ENCODE data around the gene APOL2. TPM values are rescaled to one million over a fixed set of nuclear protein-coding genes. Genes with fewer than 3 reads are reported as not detected.
"Not testable (repeated sequence)": the region's sequence is repeated elsewhere in the genome, so short reads cannot be mapped to it uniquely, and the experiment has no call there.

Gene APOL2
- total RNA-seq, 1 donor from 2014 or later, result 7.1 TPM

DNA sequence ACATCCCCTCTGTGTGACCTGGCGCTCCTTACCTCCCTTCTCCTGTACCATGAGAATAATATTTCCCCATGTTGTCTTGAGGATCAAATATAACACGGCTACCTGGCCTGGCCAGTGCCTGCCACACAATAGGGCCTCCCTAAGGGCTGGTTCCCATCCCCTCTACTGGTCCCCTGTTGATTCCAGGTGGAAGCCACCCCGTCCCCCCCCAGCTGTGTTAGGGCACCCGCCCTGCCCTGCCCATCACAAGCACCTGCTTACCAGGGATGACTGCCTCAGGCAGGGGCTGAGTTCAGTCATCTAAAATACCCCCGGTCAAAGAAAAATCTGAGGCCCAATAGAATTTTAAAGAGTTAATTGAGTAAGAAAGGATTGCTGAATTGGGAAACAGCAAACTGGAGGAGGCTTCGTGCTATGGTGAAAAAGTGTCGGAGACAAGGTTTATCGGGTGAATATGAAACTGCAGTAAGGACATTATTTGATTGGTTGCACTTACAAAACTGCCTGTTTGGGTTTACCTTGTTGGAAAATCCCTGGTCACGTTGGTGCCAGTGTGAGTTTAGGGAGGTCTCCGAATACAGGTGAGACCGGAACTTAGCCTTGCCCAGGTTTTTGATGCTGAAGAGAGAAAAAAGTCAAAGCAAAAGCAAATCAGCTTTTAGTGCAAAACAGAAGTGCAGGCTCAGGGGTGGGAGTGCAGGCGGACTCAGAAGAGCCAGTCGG, 18.8 kb upstream of the APOL2 start:
- Histone ChIP-seq H3K27me3 (ENCODE audit: control insufficient read depth, insufficient read depth, low read length) (no peaks in the 10 kb centered on the region), H3K36me3 (ENCODE audit: control insufficient read depth, insufficient read depth, low read length) (no peaks in the 10 kb centered on the region), H3K4me3 (ENCODE audit: low read depth, low read length) (no peak overlapping the region)
- TF ChIP-seq, protein P1, sequence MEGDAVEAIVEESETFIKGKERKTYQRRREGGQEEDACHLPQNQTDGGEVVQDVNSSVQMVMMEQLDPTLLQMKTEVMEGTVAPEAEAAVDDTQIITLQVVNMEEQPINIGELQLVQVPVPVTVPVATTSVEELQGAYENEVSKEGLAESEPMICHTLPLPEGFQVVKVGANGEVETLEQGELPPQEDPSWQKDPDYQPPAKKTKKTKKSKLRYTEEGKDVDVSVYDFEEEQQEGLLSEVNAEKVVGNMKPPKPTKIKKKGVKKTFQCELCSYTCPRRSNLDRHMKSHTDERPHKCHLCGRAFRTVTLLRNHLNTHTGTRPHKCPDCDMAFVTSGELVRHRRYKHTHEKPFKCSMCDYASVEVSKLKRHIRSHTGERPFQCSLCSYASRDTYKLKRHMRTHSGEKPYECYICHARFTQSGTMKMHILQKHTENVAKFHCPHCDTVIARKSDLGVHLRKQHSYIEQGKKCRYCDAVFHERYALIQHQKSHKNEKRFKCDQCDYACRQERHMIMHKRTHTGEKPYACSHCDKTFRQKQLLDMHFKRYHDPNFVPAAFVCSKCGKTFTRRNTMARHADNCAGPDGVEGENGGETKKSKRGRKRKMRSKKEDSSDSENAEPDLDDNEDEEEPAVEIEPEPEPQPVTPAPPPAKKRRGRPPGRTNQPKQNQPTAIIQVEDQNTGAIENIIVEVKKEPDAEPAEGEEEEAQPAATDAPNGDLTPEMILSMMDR (IDR thresholded peaks at IDR 0.05; ENCODE audit: insufficient read depth, low read length, severe bottlenecking), result no peak
- no peak for DNase-seq (ENCODE audit: low read depth)
- FAIRE-seq, result no peak

DNA sequence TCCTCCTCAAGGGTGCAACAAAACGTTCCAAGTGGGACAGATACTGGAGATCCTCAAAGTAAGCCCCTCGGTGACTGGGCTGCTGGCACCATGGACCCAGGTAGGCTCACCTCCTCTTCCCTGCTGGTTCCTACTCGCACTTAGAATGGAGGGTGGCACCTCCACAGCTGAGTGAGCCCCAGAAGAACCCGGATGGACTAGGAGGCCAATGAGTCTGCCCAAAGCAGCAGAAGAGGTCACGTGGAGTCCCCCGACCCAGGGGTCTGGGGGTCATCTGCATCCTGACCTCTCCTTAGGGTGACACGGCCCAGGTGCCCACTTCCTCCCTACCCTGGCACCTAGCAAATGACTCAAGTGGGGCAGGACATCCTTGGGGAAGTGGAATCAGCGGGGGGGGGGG, 18.0 kb upstream of the APOL2 start:
- no peaks in the 10 kb centered on the region for H3K36me3 ChIP-seq (ENCODE audit: control insufficient read depth, insufficient read depth, low read length)
- TF ChIP-seq, protein P1 (IDR thresholded peaks at IDR 0.05; ENCODE audit: insufficient read depth, low read length, severe bottlenecking), result no peak
- FAIRE-seq (no peak), DNase-seq (ENCODE audit: low read depth) (no peak)
- no peak overlapping the region for H3K4me3 ChIP-seq (ENCODE audit: low read depth, low read length)
- H3K27me3 ChIP-seq (ENCODE audit: control insufficient read depth, insufficient read depth, low read length), result no peaks in the 10 kb centered on the region

DNA sequence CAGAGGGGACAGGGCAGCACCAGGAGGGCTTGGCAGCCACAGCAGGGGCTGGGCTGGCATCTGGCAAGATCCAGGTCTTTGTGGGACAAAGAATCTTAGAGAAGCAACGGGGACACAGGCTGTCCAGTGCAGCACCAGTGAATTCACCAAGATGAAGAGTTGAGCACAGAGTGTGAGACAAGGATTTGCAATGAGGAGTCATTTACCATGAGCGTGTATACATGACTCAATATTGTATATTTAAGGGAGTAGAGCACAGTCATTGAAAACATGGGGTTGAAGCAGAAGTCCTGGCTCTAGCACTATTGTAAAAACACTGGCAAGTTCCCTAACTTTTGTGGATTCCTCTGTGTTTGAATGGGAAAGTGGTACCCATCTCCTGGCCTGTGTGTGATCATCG, 17.2 kb upstream of the APOL2 start:
- H3K36me3 ChIP-seq (ENCODE audit: control insufficient read depth, insufficient read depth, low read length), result no peaks in the 10 kb centered on the region
- no peak for FAIRE-seq
- H3K4me3 ChIP-seq (ENCODE audit: low read depth, low read length), result no peak overlapping the region
- no peak for DNase-seq (ENCODE audit: low read depth)
- TF ChIP-seq, protein P1 (IDR thresholded peaks at IDR 0.05; ENCODE audit: insufficient read depth, low read length, severe bottlenecking), result no peak
- H3K27me3 ChIP-seq (ENCODE audit: control insufficient read depth, insufficient read depth, low read length), result no peaks in the 10 kb centered on the region

DNA sequence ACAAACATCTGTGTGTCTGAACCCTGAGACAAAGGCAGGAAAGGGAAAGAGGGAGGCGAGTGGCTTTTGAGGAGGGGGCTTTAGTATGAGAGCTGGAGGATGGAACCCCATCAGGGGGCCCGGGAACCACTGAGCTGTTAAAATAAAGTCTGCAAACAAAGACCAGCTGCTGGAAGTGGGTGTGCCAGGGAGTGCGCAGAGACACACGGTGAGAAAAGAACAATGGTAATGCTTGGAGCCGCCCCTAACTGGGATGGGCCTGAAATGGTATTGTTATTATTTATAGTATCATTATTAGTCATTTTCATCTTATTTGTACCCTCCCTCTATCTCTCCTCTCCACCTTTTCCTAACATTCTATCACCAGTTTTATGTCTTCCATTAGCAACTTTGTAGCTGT, 16.2 kb upstream of the APOL2 start:
- H3K36me3 ChIP-seq (ENCODE audit: control insufficient read depth, insufficient read depth, low read length); DNase-seq (ENCODE audit: low read depth); H3K4me3 ChIP-seq (ENCODE audit: low read depth, low read length); H3K27me3 ChIP-seq (ENCODE audit: control insufficient read depth, insufficient read depth, low read length); FAIRE-seq: not testable (repeated sequence)

DNA sequence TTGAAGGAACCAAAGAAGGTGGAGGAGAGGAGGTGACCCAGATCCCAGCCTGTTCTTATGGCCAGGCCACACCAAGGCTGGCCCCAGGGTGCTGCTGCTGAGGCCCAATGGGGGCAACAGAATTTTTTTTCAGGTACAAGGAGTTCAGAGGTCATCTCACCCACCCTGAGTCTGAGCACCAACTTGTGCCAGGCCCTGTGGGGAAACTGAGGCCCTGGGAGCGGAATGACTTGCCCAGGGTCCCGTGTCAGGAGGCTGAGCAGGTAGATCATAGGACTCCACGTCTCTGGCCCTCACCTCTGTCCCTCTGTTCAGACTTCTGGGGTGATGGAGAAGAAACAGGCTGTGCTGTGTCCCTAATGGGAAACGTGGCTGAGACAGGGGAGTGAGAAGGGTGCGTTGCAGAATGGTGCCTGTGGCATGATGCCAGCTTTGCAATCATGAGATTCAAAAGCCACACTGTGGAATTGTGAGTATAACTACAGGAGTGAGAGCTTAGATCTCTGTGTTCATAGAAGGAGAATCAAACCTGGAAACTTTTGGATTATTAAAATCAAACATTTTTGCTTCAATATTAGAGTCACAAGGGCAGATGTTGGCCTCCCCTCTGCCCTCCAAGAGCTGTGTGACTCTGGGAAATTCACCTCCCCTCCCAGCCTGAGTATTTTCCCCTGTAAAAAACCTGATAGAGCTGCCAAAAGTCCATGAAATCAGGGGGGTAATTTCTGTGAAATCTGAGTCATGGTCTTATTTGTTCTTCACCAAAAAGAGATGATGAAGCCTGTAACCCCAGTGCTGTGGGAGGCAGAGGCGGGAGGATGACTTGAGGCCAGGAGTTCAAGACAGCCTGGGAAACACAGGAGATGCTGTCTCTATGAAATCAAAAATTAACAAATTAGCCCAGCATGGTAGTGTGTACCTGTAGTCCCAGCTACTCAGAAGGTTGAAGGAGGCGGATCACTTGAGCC, 14.5 kb upstream of the APOL2 start:
- Histone ChIP-seq H3K4me3 (ENCODE audit: low read depth, low read length) (no peak overlapping the region), H3K27me3 (ENCODE audit: control insufficient read depth, insufficient read depth, low read length) (no peaks in the 10 kb centered on the region), H3K36me3 (ENCODE audit: control insufficient read depth, insufficient read depth, low read length) (no peaks in the 10 kb centered on the region)
- TF ChIP-seq, protein P1 (IDR thresholded peaks at IDR 0.05; ENCODE audit: insufficient read depth, low read length, severe bottlenecking), result no peak
- peak; percentile 36 for FAIRE-seq
- no peak for DNase-seq (ENCODE audit: low read depth)

All from bronchial epithelial cell (primary cell).